ENCODE results near the gene ADAMTS20. TPM values are rescaled to one million over a fixed set of nuclear protein-coding genes. Genes with fewer than 3 reads are reported as not detected.

The ADAMTS20 gene
- total RNA-seq, 1 experiment from 2014 or later, result 2.7 TPM

- Histone ChIP-seq H4K91ac (ENCODE audit: insufficient read length, low read depth, low read length) (no peak overlapping the region), H3K56ac (ENCODE audit: insufficient read length, low read depth, low read length) (no peak overlapping the region), H3K79me1 (ENCODE audit: insufficient read depth, low read depth, low read length, poor library complexity, severe bottlenecking) (no peaks in the 10 kb centered on the region), H3T11ph (ENCODE audit: low read length) (no peak overlapping the region), H3K23me2 (ENCODE audit: insufficient read length, low read depth, low read length, poor library complexity, severe bottlenecking) (no peaks in the 10 kb centered on the region), H2AK5ac (ENCODE audit: insufficient read length, low read length) (no peak overlapping the region), H3K4me1 (ENCODE audit: insufficient read depth, low read length) (no peaks in the 10 kb centered on the region; the same call in 1 of the 2 replicates), H4K5ac (ENCODE audit: insufficient read length, low read depth, low read length) (no peak overlapping the region), H3K9ac (ENCODE audit: extremely low read depth, insufficient read length, low read length) (no peak overlapping the region), H2BK12ac (ENCODE audit: insufficient read length, low read depth, low read length) (no peak overlapping the region), H3K9me3 (ENCODE audit: control insufficient read depth, low read depth, low read length) (no peaks in the 10 kb centered on the region), H2BK15ac (ENCODE audit: low read depth, low read length) (no peak overlapping the region), H3K14ac (ENCODE audit: insufficient read depth, low read length) (no peak overlapping the region), H3K27ac (ENCODE audit: insufficient read length, low read depth, low read length) (no peak overlapping the region), H4K8ac (replicated peaks; ENCODE audit: insufficient read length, low read depth, low read length) (no peak overlapping the region), H3K4me2 (ENCODE audit: insufficient read depth, insufficient read length, low read length) (no peak overlapping the region), H3K18ac (ENCODE audit: insufficient read length, low read depth, low read length) (no peak overlapping the region), H3K27me3 (ENCODE audit: insufficient read depth, low read length) (no peaks in the 10 kb centered on the region), H2BK120ac (ENCODE audit: low read depth, low read length, poor library complexity, severe bottlenecking) (no peak overlapping the region), H2BK20ac (ENCODE audit: low read depth, low read length, poor library complexity, severe bottlenecking) (no peak overlapping the region), H3K79me2 (ENCODE audit: insufficient read depth, low read length) (no peaks in the 10 kb centered on the region), H2AFZ (ENCODE audit: low read length) (no peak overlapping the region), H4K20me1 (ENCODE audit: control insufficient read depth, insufficient read depth, insufficient read length) (no peaks in the 10 kb centered on the region), H3K4ac (ENCODE audit: low read depth, low read length) (no peak overlapping the region), H3K23ac (ENCODE audit: insufficient read length, low read depth, low read length) (no peak overlapping the region), H2BK5ac (ENCODE audit: insufficient read length, low read length) (no peak overlapping the region)
- H3K27ac Mint-ChIP-seq, result no peak overlapping the region
- TF ChIP-seq CTCF (conservative IDR thresholded peaks at IDR 0.05), result no peak
- no peak overlapping the region for H3K4me3 Mint-ChIP-seq
- H3K9me3 Mint-ChIP-seq, result no peaks in the 10 kb centered on the region
- DNase-seq, result no peak
- no CpG with 5 or more reads among the region's 4 CpGs for WGBS (ENCODE audit: extremely low coverage, insufficient read length, low lambda C conversion rate)
- 0 out of 4 replicates have a peak, but pooled peaks cover 1 to 3% of the 10 kb centered on the region in 2 experiments for H3K4me1 Mint-ChIP-seq
- H3K27me3 Mint-ChIP-seq (ENCODE audit: low read depth), result no peaks in the 10 kb centered on the region
- H3K36me3 Mint-ChIP-seq (ENCODE audit: insufficient read depth in 1 of 3, low read depth in 3 of 3), result no peaks in the 10 kb centered on the region
Observed at GRCh38 chr12:43318021-43318420, 234.0 kb downstream of the ADAMTS20 start.
